Activated B cell treated with CpG ODN at 0.5 μM for 24 hours (primary cell): Measurements from ENCODE around the gene ATP6V1G3. TPM values are rescaled to one million over a fixed set of nuclear protein-coding genes. Genes with fewer than 3 reads are reported as not detected.

Experiments used
- ATAC-seq: fragments of 200-7000 bp; cut with Tn5 transposase; one replicate; pipeline ENCODE4 v1.10.0; 2021; ENCODE audit warnings: low read depth, mild to moderate bottlenecking, moderate library complexity
- CTCF ChIA-PET: fragments of 350-600 bp; sonication (Branson Sonifier 250); formaldehyde crosslinking; loops from one replicate; lab custom pipeline; 2021; ENCODE audit warnings: antibody characterized with exemption; lab: Charles Lee
- POLR2A ChIA-PET: fragments of 350-600 bp; sonication (Branson Sonifier 250); formaldehyde crosslinking; loops from one replicate; lab custom pipeline; 2021; ENCODE audit warnings: antibody characterized with exemption; lab: Charles Lee
- DNase-seq: peaks from one replicate; pipeline ENCODE4 v3.0.0; 2022
- H3K27ac Mint-ChIP-seq: one replicate; pipeline ENCODE4 v1.8.0; 2020; ENCODE audit warnings: mixed read lengths
- H3K27me3 Mint-ChIP-seq: one replicate; pipeline ENCODE4 v1.8.0; 2021; ENCODE audit warnings: mixed read lengths
- H3K36me3 Mint-ChIP-seq: one replicate; pipeline ENCODE4 v1.8.0; 2021; ENCODE audit warnings: low read depth, mixed read lengths
- H3K4me1 Mint-ChIP-seq: one replicate; pipeline ENCODE4 v1.8.0; 2021; ENCODE audit warnings: mixed read lengths
- H3K4me3 Mint-ChIP-seq: one replicate; pipeline ENCODE4 v1.8.0; 2020; ENCODE audit warnings: mild to moderate bottlenecking, mixed read lengths
- H3K9me3 Mint-ChIP-seq: one replicate; pipeline ENCODE4 v1.8.0; 2020; ENCODE audit warnings: mixed read lengths
- CTCF ChIP-seq: fragments of 200-600 bp; IDR thresholded peaks from one replicate; pipeline ENCODE4 v1.8.0; 2022; ENCODE audit warnings: antibody characterized with exemption, mild to moderate bottlenecking
- intact Hi-C: fragments of 100-400 bp; cut with micrococcal nuclease; formaldehyde crosslinking; loops from one replicate; pipeline ENCODE4 v1.15.1; 2024
- total RNA-seq: library from RNA; stranded (reverse); gene quantifications from 2 replicates; pipeline ENCODE4 v1.2.3, GENCODE V29; 2022

The ATP6V1G3 gene
- total RNA-seq, 1 donor from 2014 or later = not detected

DNA sequence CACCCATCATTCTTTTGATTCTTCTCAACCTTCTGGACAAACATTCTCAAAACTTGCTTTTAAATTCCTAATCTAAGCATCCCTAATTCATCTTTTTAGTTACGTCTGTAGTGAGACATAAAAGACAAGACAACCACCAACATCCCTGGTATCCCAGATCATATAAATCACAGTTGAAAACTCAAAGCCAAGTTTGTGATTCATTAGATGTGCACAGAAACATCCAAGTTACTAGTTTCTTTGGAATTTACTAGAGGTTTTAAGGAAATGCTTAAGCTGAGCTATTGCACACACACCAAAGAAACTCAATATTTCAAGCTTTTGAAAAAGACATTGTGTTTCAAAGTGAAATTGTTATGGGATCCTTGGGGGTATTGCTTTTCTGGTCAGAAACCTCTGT is 47.6 kb downstream of the ATP6V1G3 start:
- Mint-ChIP-seq H3K9me3 (no peaks in the 10 kb centered on the region), H3K4me3 (no peak overlapping the region), H3K27me3 (no peaks in the 10 kb centered on the region), H3K36me3 (no peaks in the 10 kb centered on the region), H3K27ac (no peak overlapping the region), H3K4me1 (peaks cover 10% of the 10 kb centered on the region)
- no peak for TF ChIP-seq CTCF
- intact Hi-C loops = no loop called here
- no peak for DNase-seq
- CTCF ChIA-PET = no interaction called here
- POLR2A ChIA-PET = no interaction called here
- ATAC-seq = no peak

- CTCF ChIA-PET = no interaction called here
Observed at GRCh38 chr1:198491596-198491995, 48.9 kb downstream of the ATP6V1G3 start.

DNA sequence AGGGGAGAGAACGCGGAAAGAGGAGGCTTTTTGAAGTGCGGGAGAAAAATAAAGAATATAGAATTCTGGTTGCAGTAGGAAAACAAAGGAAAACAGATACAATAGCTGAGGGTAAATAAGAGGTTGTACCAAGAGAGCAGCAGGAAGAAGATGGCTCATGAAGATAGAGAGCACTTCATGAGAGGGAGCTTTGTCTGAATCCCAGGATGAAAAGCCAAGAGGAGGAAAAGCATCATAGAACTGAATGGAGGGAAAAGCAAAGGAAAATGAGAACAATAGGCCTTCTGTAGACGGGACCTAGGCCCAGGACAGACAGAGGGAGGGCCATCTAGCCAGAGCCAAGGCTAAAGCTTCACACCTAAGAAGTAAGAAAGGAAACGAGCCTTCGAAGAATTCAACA is 49.5 kb downstream of the ATP6V1G3 start:
- TF ChIP-seq CTCF = no peak
- intact Hi-C loops = no loop called here
- no peaks in the 10 kb centered on the region for H3K27me3 Mint-ChIP-seq
- DNase-seq = no peak
- CTCF ChIA-PET = no interaction called here
- no peak for ATAC-seq
- H3K4me1 Mint-ChIP-seq = no peaks in the 10 kb centered on the region
- H3K4me3 Mint-ChIP-seq = no peak overlapping the region
- H3K27ac Mint-ChIP-seq = no peak overlapping the region
- POLR2A ChIA-PET = no interaction called here
- H3K36me3 Mint-ChIP-seq = no peaks in the 10 kb centered on the region
- no peaks in the 10 kb centered on the region for H3K9me3 Mint-ChIP-seq

More at GRCh38 chr1:198491596-198491995, 48.9 kb downstream of the ATP6V1G3 start:
- no peak for ATAC-seq
- Mint-ChIP-seq H3K4me1 (no peaks in the 10 kb centered on the region), H3K36me3 (no peaks in the 10 kb centered on the region), H3K4me3 (no peak overlapping the region), H3K9me3 (no peaks in the 10 kb centered on the region), H3K27me3 (no peaks in the 10 kb centered on the region), H3K27ac (no peak overlapping the region)
- no peak for TF ChIP-seq CTCF
- intact Hi-C loops = no loop called here
- POLR2A ChIA-PET = no interaction called here
- no peak for DNase-seq

- no peak for TF ChIP-seq CTCF
- no peak overlapping the region for H3K4me3 Mint-ChIP-seq
- no peaks in the 10 kb centered on the region for H3K9me3 Mint-ChIP-seq
- ChIA-PET POLR2A (no interaction called here), CTCF (no interaction called here)
- no peaks in the 10 kb centered on the region for H3K4me1 Mint-ChIP-seq
- no peak overlapping the region for H3K27ac Mint-ChIP-seq
- H3K36me3 Mint-ChIP-seq = no peaks in the 10 kb centered on the region
- DNase-seq (no peak), ATAC-seq (no peak)
- no peaks in the 10 kb centered on the region for H3K27me3 Mint-ChIP-seq
- intact Hi-C loops = no loop called here
Observed at GRCh38 chr1:198490224-198490623, 50.3 kb downstream of the ATP6V1G3 start.

- H3K27me3 Mint-ChIP-seq = no peaks in the 10 kb centered on the region
- H3K9me3 Mint-ChIP-seq = no peaks in the 10 kb centered on the region
- intact Hi-C loops = no loop called here
- no peaks in the 10 kb centered on the region for H3K4me1 Mint-ChIP-seq
- no peak overlapping the region for H3K27ac Mint-ChIP-seq
- no peak overlapping the region for H3K4me3 Mint-ChIP-seq
- H3K36me3 Mint-ChIP-seq = no peaks in the 10 kb centered on the region
- ChIA-PET POLR2A (no interaction called here), CTCF (interaction anchor here (1.0 kb wide), 1 partner anchor 20 kb away, joined by 4 read pairs; no protein-coding TSS in a partner anchor)
- ATAC-seq (no peak), DNase-seq (no peak)
- no peak for TF ChIP-seq CTCF
Observed at GRCh38 chr1:198486903-198487302, 53.6 kb downstream of the ATP6V1G3 start.
